Ectodermal cell (in vitro differentiated cells): ENCODE data around the gene ZGPAT.

Experiments used
- H3K27ac ChIP-seq: 2 replicates; pipeline ENCODE4 v1.7.0; 2013; ENCODE audit warnings: mild to moderate bottlenecking, low read depth, low read length; ENCODE audit not compliant: insufficient read depth, poor library complexity, severe bottlenecking
- H3K27me3 ChIP-seq: 2 replicates; pipeline ENCODE4 v1.7.0; 2013; ENCODE audit warnings: mild to moderate bottlenecking, low read length; ENCODE audit not compliant: insufficient read depth, control insufficient read depth, poor library complexity, severe bottlenecking
- H3K36me3 ChIP-seq: one replicate; pipeline ENCODE4 v1.7.0; 2013; ENCODE audit warnings: low read length; ENCODE audit not compliant: control insufficient read depth, insufficient read depth
- H3K4me1 ChIP-seq: one replicate; pipeline ENCODE4 v1.7.0; 2013; ENCODE audit warnings: low read length; ENCODE audit not compliant: control insufficient read depth, insufficient read depth
- H3K4me3 ChIP-seq: 2 replicates; pipeline ENCODE4 v1.7.0; 2013; ENCODE audit warnings: low read depth, low read length, control low read depth; ENCODE audit not compliant: insufficient read depth
- H3K9me3 ChIP-seq: 2 replicates; pipeline ENCODE4 v1.7.0; 2013; ENCODE audit warnings: mild to moderate bottlenecking, low read length, moderate library complexity; ENCODE audit not compliant: control insufficient read depth
- WGBS, 2 experiments: methylation state at CpG; one replicate each; pipeline ENCODE4 v1.1.7; 2013; ENCODE audit warnings: missing lambda C conversion rate in 2 of 2; 5-methylcytosine and 5-hydroxymethylcytosine counted together

The ZGPAT gene

DNA sequence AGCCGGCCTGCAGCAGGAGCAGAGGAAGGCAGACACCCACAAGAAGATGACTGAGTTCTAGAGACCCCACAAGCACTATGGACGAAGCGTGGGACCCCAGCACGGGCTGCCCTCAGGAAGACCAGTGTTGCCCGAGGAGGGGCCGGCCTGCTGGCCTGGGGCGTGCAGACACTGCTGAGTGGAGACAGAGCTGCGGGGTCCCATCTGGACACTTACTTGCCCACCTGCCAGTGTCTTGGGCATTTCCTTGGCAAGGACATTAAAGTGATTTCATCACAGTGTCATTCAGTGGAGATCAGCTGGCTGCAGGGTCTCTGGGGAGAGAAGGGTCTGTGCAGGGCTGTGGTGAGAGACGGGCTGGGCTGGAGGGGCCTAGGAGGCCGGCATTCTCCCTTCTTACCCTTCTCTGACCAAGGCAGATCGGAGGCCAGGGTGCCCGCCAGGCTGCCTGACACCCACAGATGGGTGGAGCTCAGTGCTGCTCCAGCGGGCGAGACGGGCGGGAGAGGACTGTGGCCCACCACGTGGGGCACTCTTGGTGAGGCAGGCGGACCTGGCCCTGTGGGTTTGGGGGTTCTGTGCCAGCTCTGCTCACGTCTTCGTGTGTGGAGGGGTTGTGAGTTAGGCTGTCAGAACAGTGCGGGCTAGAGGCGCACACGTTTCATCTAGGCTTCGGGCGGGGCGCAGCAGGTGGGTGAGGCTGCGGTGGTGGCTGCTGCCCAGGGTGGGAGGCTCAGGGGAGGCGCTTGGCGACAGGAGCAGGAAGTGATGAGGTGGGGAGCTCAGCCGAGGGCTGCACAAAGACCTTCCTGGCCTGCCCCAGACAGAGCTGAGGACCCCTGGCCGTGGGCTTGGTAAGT is 28.2 kb downstream of the ZGPAT start, which contains the start of gene LIME1:
Gene LIME1 (plus strand): TSS at position 806 of the 860 bp plus-strand sequence. CDS start 886 bp downstream, outside the sequence.
- 93 to 95% methylated on average over 31 of the region's 31 CpGs for WGBS, 2 experiments
- Histone ChIP-seq H3K4me1 (peaks cover 19% of the 10 kb centered on the region), H3K36me3 (peaks cover 8% of the 10 kb centered on the region)

DNA sequence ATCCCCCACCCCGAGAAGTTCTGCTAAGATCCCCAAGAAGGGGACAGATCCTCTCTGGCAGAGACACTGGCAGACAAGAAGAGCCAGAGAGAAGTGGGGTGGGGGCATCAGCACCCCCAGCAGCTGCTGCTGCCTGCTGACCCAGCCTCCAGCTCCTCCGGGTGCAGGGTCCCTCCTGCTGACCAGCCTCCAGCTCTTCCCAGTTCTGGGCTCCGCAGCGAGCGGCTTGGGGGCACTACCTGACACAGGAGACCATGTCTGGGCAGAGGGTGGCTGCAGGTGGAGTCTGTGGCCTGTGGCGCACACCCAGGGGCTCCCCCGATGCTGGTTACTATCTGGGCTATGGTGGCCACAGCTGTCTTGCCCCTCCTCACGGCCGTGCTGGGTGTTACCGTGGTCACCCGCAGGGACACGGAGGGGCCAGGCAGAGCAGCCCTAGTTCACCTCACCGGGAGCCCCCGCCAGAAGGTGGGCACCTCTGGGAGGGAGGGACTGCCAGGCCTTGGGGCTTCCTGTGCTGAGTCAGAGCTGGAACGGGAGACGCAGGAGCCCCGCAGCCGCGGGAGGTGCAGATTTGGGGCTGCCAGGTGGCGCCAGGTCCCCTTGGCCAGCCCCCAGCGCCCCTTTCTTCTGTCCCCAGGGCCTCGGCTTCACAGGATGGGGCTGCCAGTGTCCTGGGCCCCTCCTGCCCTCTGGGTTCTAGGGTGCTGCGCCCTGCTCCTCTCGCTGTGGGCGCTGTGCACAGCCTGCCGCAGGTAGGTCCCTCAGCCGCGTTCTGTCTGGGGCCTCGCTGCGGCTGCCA is 29.3 kb downstream of the ZGPAT start:
- Histone ChIP-seq H3K4me3 (no peak overlapping the region), H3K36me3 (peaks cover 11% of the 10 kb centered on the region), H3K27ac (no peak overlapping the region), H3K4me1 (peaks cover 26% of the 10 kb centered on the region), H3K9me3 (no peaks in the 10 kb centered on the region), H3K27me3 (peaks cover 17% of the 10 kb centered on the region)
- 58% methylated on average over 30 of the region's 30 CpGs for WGBS, 2 experiments

More for the DNA sequence above, 28.2 kb downstream of the ZGPAT start, which contains the start of gene LIME1:
- no peak within 1 kb of the TSS for H3K27ac ChIP-seq
- H3K9me3 ChIP-seq = no peaks in the 10 kb centered on the region
- H3K4me3 ChIP-seq = no peak within 1 kb of the TSS
- peaks cover 17% of the 10 kb centered on the region for H3K27me3 ChIP-seq

DNA sequence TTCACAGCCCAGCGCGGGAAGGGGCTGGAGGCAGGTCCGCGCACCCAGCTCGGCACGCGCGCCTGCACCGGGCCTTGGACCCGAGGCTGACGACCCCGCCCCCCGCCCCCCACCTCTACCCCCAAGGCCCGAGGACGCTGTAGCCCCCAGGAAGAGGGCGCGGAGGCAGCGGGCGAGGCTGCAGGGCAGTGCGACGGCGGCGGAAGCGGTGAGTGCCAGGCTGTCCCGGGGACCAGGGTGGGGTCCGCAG is 29.8 kb downstream of the ZGPAT start:
- no peak overlapping the region for H3K4me3 ChIP-seq
- peaks cover 17% of the 10 kb centered on the region for H3K27me3 ChIP-seq
- peaks cover 26% of the 10 kb centered on the region for H3K4me1 ChIP-seq
- H3K36me3 ChIP-seq = peaks cover 16% of the 10 kb centered on the region
- no peaks in the 10 kb centered on the region for H3K9me3 ChIP-seq
- no peak overlapping the region for H3K27ac ChIP-seq
- whole genome bisulfite sequencing, 2 experiments = 28 to 35% methylated on average over 25 to 26 of the region's 26 CpGs

DNA sequence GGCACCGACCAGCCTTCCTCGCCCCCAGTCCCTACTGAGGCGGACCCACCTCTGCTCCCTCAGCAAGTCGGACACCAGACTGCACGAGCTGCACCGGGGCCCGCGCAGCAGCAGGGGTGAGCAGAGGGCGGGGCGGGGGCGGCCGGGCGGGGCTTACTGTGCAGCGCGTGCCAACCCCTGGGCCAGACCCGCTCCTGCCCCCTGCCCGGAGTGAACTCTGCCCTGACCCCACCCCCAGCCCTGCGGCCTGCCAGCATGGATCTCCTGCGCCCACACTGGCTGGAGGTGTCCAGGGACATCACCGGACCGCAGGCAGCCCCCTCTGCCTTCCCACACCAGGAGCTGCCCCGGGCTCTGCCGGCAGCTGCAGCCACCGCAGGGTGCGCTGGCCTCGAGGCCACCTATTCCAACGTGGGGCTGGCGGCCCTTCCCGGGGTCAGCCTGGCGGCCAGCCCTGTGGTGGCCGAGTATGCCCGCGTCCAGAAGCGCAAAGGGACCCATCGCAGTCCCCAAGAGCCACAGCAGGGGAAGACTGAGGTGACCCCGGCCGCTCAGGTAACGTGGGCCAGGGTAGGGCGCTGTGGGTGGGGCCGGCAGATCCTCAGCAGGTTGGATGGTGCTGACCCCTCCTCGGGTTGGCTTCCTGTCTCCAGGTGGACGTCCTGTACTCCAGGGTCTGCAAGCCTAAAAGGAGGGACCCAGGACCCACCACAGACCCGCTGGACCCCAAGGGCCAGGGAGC is 30.3 kb downstream of the ZGPAT start:
- Histone ChIP-seq H3K9me3 (no peaks in the 10 kb centered on the region), H3K4me1 (peaks cover 26% of the 10 kb centered on the region), H3K4me3 (peak overlapping the region; percentile 38), H3K27ac (no peak overlapping the region), H3K27me3 (peaks cover 17% of the 10 kb centered on the region), H3K36me3 (peaks cover 14% of the 10 kb centered on the region)
- WGBS, 2 experiments = 36 to 41% methylated on average over 43 of the region's 43 CpGs

DNA sequence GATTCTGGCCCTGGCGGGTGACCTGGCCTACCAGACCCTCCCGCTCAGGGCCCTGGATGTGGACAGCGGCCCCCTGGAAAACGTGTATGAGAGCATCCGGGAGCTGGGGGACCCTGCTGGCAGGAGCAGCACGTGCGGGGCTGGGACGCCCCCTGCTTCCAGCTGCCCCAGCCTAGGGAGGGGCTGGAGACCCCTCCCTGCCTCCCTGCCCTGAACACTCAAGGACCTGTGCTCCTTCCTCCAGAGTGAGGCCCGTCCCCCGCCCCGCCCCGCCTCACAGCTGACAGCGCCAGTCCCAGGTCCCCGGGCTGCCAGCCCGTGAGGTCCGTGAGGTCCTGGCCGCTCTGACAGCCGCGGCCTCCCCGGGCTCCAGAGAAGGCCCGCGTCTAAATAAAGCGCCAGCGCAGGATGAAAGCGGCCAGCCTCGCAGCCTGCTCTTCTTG is 30.9 kb downstream of the ZGPAT start:
- Histone ChIP-seq H3K27ac (peak overlapping the region; percentile 69), H3K4me1 (peaks cover 26% of the 10 kb centered on the region), H3K36me3 (peaks cover 12% of the 10 kb centered on the region), H3K27me3 (peaks cover 17% of the 10 kb centered on the region), H3K9me3 (no peaks in the 10 kb centered on the region), H3K4me3 (peak overlapping the region; percentile 38)
- WGBS, 2 experiments = 10 to 11% methylated on average over 26 of the region's 26 CpGs

DNA sequence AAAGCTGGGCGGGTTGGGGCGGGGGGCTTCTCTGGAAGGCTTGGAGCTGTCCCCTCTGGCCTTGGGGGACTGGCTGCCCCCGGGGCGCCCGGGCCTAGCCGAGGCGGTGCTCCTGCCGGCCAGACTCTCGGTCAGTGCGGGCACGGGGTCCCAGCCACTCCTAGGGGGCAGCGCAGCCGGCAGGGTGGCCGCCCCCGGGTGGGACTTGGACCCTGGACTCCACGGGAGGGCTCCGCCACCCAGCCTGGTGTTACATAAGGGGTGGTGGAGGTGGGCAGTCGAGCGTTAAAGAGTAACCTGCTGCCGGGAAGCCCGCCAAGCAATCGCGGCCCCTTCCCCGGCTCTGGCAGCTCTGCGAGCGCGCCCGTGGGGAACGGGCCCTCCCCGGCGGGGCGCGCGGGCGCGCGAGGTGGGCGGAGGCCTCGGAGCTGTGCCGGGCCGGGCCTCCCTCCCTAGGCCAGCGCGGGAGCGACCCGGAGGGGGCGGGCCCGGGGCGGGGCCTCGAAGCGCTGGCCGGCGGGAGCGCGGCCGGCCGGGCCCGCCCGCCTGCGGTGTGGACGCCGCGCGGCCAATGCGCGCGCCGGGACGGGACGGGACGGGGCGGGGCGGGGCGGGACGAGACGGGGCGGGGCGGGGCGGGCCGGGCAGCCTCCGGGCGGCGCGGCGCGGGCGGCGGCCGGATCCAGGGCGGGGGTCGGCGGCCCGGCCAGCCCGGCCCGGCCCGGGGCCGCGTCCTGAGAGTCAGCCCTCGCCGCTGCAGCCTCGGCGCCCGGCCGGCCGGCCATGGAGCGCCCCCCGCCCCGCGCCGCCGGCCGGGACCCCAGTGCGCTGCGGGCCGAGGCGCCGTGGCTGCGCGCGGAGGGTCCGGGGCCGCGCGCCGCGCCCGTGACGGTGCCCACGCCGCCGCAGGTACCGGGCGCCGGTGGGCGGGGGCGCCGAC is 31.6 kb downstream of the ZGPAT start, which contains the start of gene SLC2A4RG:
Gene SLC2A4RG (plus strand): TSS at position 647 of the 940 bp plus-strand sequence. CDS start 137 bp downstream, at position 784.
- Histone ChIP-seq H3K27me3 (peaks cover 17% of the 10 kb centered on the region), H3K4me3 (peak within 1 kb of the TSS; percentile 77), H3K36me3 (peaks cover 12% of the 10 kb centered on the region), H3K9me3 (no peaks in the 10 kb centered on the region), H3K4me1 (peaks cover 26% of the 10 kb centered on the region), H3K27ac (peak within 1 kb of the TSS; percentile 87)
- 1% methylated on average over 136 of the region's 136 CpGs for WGBS, 2 experiments

DNA sequence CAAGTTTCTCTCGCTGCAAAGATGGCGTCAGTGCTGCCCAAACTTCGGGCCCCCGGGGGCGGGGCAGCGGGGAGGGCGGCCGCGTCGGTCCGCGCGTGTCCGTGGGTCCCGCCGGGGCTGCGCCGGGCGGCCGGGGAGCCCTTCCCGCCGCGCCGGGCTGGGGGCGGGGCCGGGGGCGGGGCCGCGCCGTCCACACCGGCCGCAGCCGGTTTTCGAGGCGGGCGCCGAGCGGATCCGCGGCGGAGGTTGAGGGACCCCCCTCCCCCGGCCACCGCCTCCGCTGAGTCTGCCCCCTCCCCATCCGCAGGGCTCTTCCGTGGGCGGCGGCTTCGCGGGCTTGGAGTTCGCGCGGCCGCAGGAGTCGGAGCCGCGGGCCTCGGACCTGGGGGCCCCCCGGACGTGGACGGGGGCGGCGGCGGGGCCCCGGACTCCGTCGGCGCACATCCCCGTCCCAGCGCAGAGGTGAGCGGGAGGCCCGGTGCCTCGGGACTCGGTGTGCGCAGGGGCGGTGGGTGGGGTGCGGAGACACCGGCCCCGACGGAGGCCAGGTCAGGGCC is 32.3 kb downstream of the ZGPAT start:
- H3K27me3 ChIP-seq = peaks cover 17% of the 10 kb centered on the region
- H3K36me3 ChIP-seq = peaks cover 12% of the 10 kb centered on the region
- peak overlapping the region; percentile 87 for H3K27ac ChIP-seq
- peak overlapping the region; percentile 77 for H3K4me3 ChIP-seq
- H3K9me3 ChIP-seq = no peaks in the 10 kb centered on the region
- 0% methylated on average over 80 of the region's 80 CpGs for WGBS, 2 experiments
- peaks cover 30% of the 10 kb centered on the region for H3K4me1 ChIP-seq

DNA sequence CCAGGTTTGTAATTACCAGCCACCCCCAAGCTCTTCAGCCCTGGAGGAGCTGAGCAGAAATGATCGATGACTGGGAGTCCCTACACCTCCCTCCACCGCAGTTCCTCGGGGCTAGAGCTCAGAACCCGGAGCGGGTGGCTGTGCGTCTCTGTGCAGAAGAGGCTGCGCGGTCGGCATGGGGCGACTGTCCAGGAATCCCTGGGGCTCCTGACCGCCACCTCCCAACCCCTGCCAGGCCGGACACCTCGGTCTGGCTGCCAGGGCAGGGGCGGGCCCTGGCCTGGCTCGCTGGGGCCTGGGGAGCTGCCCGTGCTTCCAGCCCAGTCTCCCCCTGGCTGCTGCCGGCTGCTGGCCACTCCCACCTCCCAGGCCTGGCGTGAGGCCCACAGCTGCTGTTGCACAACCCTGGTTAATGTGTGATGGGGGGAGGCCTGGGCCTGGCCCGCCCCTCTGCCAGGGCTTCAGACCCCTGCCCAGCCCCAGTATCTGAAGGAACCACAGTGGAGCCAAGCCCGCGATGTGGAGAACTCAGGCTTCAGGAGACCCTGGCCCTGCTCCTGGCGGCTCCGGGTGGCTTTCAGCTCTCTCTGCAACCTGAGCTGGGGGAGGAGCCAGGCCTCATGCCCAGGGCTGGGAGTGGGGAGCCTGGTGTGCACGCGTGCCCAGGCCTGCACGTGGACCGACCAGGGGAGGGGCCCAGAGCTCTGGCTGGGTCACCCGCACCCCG is 33.0 kb downstream of the ZGPAT start:
- Histone ChIP-seq H3K4me1 (peaks cover 30% of the 10 kb centered on the region), H3K36me3 (peaks cover 11% of the 10 kb centered on the region), H3K27me3 (peaks cover 17% of the 10 kb centered on the region), H3K4me3 (peak overlapping the region; percentile 77), H3K27ac (peak overlapping the region; percentile 87), H3K9me3 (no peaks in the 10 kb centered on the region)
- 3 to 4% methylated on average over 29 of the region's 29 CpGs for WGBS, 2 experiments
